ENCODE data around the gene SIM2.

The SIM2 gene

DNA sequence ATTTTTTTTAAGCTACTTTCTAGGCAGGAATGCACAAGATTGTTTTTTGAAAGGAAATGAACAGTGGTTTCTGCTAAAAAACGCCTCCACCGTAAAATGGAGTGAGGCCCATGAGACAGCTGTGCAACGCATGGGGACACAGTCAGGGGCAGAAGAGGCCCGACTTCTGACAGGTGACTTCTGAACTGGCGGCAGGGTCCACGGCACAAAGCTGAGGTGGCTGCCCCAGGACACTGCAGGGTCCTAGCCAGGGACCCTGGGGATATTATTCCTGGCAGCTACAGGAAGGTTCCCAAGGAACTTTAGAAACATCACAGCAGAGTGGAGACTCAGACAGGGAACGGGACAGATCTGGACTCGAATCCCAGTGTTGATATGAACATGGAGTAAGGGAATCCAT lies 75.1 kb downstream of the SIM2 start:
- DNase-seq = no peak

DNA sequence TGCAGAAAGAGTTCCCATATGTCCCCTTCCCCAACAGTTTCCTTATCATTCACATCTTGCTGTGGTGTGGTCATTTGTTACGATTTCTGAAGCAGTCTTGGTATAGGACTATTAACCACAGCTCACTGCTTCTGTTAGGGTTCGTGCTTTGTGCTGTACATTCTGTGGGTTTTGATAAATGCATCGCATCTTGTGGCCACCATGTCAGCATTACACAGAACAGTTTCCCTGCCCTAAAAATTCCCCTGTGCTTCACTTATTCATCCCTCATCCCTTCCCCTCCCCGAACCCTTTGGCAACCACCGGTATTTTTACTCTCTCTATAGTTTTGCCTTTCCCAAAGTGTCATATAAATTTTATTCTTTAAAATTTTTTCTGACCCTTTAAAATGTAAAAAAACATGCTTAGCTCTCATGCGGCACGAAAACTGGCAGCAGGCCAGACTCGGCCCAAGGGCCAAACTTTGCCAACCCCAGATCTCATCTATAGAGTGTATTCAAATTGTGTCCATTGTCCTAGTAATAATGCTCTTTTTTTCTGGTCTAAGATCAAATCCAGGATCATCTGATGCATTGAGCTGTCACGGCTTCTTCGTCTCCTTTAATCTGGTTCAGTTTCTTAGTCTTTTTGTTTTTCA lies 78.2 kb downstream of the SIM2 start:
- no peak for DNase-seq

DNA sequence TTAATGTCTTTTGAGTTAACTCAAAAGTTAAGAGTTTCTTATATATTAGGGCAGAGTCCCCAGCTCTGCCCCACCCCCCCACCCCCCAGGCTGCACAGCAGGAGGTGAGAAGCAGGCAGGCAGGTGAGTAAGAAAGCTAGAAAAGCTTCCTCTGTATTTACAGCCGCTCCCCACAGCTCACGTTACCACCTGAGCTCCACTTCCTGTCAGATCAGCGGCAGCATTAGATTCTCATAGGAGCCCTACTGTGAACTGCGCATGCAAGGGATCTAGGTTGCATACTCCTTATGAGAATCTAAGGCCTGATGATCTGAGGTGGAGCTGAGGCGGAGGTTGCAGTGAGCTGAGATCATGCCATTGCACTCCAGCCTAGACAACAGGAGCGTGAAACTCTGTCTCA lies 81.9 kb downstream of the SIM2 start:
- no peak for DNase-seq

DNA sequence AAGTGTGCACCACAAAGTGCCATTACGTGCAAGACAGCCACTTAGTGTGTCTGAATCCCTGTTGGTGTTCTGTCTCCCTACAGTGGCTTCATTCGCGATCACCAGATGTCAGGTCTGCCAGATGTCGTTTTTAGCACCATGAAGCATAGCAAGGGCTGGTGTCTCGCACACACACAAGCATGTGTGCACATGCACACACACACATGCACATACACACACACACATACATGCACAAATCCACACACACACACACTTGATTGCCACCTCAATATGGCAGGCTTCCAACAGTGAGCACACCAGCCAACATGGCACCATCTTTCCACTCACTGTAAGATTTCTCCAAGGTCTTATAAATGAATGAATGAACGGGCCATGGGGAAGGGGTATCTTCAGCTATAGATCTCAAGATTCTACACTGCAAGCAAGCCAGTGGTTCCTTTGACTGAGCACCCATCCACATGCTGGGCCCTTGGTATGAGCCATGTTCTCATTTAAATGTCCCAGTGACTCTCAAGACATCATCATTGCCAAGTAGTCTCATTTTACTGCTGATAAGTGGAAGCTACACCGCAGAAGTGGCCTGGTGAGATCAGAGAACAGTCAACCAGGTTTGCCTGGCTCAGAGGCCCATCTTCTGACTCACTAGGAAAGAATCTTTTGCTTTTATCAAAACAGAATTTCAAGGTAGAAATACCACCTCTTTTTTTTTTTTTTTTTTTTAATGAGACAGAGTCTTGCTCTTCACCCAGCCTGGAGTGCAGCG lies 84.9 kb downstream of the SIM2 start:
- peak; percentile 91 for DNase-seq

DNA sequence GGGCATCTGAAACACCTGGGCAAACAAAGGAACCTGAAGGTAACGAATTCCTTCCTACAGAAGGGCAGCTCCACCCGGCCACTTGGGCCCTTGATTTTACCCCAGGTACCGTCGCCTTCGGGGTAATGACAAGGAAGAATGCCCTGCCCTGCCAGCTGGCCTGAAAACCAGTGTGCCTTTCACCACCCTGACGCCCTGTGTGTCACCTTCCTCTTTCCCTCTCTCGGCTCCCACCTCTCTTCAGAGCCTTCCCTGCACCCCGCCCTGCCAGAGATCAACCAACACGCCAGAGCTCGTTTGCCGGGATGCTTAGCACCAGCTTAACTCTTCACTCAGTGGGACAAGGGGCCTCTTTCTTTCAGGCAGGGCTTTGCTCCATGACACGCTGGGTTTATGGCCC lies 86.0 kb downstream of the SIM2 start:
- no peak for DNase-seq

DNA sequence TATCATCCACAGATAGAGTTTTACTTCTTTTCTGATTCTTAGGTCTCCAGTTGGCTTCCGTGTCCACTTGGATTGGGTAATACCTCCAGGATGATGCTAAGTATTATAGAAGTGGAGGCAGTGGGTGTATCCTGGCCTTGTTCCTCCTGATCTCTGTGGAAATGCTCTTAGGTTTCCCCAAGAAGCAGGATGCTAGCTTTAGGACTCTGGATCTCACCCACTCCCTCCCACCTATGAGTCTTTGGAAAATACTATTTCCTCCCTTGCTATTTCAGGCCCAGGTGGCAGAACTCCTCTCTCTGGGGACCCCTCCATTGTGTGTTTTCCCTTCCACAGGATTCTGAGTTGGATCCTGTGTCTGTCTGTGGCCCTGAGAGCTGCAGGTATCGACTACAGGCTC lies 86.7 kb downstream of the SIM2 start:
- no peak for DNase-seq

DNA sequence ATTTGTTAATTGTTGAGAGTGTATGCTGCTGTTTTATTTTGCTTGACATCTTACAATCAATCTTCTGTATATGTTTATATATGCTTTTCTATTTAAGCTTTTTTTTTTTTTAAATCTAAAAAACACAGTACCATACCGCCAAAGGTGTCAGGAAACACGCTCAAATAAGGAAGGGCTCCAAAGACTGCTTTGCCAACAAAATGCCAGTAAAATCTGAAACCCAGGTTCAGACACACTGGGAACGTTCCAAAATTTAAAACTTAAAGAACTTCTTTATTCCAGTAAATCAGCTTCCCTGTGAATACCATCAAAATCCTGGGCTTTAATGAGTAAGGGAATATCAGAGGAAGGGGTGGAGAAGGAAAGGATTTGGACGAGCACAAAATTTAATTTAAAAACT lies 87.3 kb downstream of the SIM2 start:
- no peak for DNase-seq

DNA sequence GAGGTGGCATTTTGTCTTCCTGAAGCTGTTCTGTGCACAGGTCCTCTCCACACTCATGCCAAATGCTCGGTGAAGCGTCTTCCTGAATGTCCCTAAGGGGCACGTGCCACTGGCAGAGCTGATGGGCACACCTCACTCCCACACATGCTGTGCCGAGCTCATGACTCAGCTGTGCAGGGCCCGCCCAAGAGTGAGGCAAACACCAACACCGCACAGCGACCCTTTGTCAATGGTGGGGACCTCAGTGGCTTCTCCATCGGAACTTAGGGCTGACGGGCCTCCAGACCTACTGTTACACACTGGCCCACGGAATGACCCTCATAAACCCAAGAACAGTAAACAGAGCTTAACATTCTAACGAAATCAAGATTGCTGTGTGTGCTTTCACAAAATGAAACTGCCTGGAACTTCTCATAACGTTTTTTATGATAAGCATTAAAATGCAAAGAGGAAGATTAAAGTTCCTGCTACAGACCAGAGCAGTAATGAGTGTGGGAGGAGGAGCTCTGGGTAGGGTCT lies 89.3 kb downstream of the SIM2 start:
- no peak for DNase-seq

DNA sequence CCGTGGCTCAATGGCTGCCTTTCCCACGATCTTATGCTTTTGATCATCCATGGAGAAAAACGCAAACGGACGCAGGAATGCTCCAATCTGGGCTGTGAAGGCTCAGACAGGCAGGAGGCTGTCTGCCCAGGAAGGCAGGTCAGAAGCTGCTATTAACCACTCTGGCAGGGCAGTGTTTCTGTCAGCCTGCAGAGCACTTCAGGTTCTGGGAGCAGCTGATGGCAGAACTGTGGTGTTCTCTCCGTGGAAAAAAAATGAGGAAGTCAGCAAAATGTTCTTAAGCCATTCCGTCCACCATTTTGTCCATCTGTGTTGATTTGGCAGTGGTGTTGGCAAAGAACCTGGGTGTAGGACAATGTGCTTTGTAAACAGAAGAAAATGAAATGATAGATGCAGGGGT lies 91.7 kb downstream of the SIM2 start:
- no peak for DNase-seq

DNA sequence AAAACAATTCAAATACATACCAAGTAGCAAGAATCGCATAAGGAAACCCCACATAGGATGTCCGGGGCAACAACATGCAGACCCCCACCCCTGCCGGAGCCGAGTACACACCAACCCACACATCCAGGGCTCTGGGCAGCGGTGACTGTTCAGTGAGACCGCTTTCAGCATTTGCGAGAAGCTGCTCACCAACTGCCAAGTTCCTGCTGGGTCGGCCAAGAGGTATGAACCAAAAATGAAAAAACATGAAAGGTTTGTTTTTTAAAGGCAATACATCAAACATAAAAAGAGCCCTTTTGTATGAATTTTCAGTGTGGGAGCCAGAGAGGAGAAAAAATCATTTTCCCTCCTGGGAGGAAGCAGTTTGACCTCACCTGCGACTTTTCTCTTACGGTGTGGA lies 92.3 kb downstream of the SIM2 start:
- DNase-seq = no peak

DNA sequence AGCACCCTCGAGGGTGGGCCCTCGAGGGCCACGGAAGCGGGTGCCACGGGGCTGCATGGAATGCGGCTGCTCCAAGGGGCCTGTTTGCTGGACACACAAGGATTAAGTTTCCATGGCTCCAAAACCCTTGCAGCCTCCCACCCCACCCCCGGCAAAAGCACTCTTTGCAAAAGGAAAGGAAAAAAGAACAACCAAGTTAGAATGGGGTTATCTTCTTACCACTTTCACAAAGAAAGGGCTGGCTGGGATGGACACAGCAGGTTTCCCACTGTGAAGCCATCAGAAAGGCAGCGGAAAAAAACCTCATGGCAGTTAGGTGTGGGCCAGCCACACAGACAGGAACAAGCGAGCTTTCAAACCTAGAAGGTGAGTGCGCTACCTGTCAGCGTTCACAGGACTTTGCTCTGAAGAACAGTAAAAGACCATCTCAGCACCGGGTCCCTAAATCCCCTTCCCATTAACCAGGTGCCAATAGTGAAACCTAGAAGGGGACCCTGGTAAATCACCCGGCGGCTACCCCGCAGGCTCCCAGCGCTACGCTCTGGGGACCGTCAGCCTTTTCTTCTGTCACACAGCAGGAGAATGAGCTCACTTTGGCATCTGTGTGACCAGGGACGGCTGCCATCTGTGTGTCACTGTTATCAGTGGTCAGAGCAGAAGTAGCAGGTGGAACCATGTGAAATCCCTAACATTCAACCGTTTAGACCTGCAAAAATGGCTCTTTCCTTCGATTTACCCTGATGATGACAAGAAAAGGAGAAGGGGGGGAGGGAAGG lies 93.0 kb downstream of the SIM2 start:
- no peak for DNase-seq

DNA sequence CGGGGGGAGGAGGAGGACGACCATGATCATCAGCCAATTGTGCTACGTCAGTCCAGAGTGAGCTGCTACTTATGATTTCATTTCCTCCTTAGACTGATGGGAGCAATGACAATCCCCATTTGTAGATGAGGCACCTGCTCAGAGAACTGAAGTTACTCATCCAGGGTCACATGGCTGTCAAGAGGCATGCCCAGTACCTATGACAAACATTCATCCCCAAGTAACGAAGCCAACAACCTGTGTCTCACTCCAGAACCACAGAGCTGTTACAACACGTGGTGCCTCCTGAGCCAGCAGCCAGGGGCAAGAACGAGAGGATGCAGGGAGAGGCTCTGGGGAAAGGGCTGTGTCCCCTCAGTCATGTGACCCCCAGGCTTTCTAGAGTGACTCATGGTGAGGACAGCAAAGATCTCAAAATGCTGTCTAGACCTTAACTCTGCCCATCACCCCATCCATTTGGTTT lies 93.6 kb downstream of the SIM2 start:
- no peak for DNase-seq

DNA sequence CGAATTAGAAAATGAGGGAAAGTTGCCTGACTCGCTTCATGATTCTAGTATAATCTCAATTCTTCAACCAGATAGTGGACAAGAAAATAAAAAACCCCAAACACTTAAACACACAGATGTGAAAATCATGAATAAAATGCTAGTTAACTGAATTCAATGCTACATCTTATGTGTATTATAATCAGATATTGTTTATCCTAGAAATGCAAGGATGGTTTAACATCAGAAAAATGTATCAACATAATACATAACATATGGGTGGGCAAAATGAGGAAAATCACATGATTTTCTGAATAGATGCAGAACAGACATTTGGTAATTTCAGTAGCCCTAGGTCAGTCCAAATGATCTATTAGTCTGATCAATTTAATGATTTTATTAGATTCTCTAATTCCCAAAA lies 97.2 kb downstream of the SIM2 start:
- DNase-seq = no peak

DNA sequence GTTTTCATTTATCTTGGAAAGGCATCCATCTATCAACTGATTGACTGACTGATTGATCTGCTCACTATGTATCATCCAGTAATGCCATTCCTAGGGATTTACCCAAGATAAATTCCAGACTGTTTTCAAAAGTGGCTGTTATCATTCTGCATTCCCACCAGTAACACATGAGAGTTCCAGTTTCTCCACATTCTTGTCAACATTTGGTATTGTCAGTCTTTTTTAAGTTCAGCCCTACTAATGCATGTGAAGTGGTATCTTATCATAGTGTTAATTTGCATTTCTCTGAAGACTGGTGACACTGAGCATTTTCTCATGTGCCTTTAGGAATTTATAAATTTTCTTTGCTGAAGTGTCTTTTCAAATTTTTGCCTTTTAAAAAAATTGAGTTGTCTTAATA lies 99.6 kb downstream of the SIM2 start:
- no peak for DNase-seq
